Endothelial cell of umbilical vein (primary cell): ENCODE measurements around the gene MCTP1.

ENCODE experiments used
- FOS ChIP-seq: IDR thresholded peaks from 2 replicates; pipeline ENCODE4 v1.6.1; 2011; ENCODE audit warnings: mild to moderate bottlenecking, low read length, moderate library complexity, borderline replicate concordance; ENCODE audit not compliant: insufficient read depth
- JUN ChIP-seq: IDR thresholded peaks from 2 replicates; pipeline ENCODE4 v1.6.1; 2011; ENCODE audit warnings: borderline replicate concordance, low read depth; ENCODE audit not compliant: insufficient read length, insufficient read depth
- MYC ChIP-seq: IDR thresholded peaks from one replicate; pipeline ENCODE4 v1.6.1; 2011; ENCODE audit warnings: mild to moderate bottlenecking, low read depth, low read length
- POLR2A ChIP-seq: IDR thresholded peaks from 2 replicates; pipeline ENCODE4 v1.6.1; 2012; ENCODE audit warnings: low read depth, mild to moderate bottlenecking, control low read depth, low read length
- POLR2AphosphoS5 ChIP-seq: IDR thresholded peaks from 2 replicates; pipeline ENCODE4 v1.6.1; 2012; ENCODE audit warnings: low read depth, mild to moderate bottlenecking, control low read depth, low read length, moderate library complexity; ENCODE audit not compliant: insufficient read depth
- TF ChIP-seq, protein P1 (sequence below), 2 donors: IDR thresholded peaks; 1 replicate in 1 of 2; 2 replicates in 1 of 2; pipeline ENCODE4 v1.5.1; 2011; ENCODE audit warnings: low read length in 2 of 2, mild to moderate bottlenecking in 2 of 2, moderate library complexity in 2 of 2, control low read depth in 1 of 2, inconsistent platforms in 1 of 2, low read depth in 1 of 2; ENCODE audit not compliant: insufficient read depth in 1 of 2; ENCODE audit errors: extremely low read depth in 1 of 2

DNA sequence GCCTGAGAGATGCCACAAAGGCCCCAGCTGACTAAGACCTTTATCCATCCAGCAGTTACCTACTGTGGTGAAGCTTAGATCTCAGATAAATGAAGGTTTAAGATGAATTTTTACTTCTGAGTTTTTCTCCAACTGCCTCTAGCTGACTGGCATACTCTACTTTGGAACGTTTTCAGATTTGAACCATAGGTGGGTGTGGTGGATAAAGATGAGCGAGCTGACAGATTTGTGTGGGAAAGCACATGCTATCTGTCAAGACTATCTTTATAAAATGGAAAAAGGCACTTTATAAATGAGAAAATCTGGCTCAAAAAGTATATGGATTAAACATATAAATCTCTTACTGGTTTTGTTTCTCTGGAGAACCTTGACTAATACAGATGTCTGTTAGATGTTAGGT lies 160.8 kb downstream of the MCTP1 start:
- TF ChIP-seq, protein P1, sequence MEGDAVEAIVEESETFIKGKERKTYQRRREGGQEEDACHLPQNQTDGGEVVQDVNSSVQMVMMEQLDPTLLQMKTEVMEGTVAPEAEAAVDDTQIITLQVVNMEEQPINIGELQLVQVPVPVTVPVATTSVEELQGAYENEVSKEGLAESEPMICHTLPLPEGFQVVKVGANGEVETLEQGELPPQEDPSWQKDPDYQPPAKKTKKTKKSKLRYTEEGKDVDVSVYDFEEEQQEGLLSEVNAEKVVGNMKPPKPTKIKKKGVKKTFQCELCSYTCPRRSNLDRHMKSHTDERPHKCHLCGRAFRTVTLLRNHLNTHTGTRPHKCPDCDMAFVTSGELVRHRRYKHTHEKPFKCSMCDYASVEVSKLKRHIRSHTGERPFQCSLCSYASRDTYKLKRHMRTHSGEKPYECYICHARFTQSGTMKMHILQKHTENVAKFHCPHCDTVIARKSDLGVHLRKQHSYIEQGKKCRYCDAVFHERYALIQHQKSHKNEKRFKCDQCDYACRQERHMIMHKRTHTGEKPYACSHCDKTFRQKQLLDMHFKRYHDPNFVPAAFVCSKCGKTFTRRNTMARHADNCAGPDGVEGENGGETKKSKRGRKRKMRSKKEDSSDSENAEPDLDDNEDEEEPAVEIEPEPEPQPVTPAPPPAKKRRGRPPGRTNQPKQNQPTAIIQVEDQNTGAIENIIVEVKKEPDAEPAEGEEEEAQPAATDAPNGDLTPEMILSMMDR (IDR thresholded peaks at IDR 0.05; ENCODE audit: extremely low read depth in 1 of 2, insufficient read depth in 1 of 2, low read depth in 1 of 2, low read length in 2 of 2), result no peak
- TF ChIP-seq JUN (no peak), POLR2A (no peak), POLR2AphosphoS5 (no peak), MYC (no peak), FOS (no peak)
